Testis (tissue), 3 donors: ENCODE data around the gene SLC23A2. TPM values are rescaled to one million over a fixed set of nuclear protein-coding genes. Genes with fewer than 3 reads are reported as not detected.

Experiments
- DNase-seq: peaks from one replicate; pipeline ENCODE4 v3.0.0-alpha.2; 2019
- H3K27ac ChIP-seq, 2 donors: fragments of 200-600 bp; sonication (generic); one replicate each; pipeline ENCODE4 v1.5.1; 2019
- H3K27me3 ChIP-seq: fragments of 200-600 bp; sonication (generic); one replicate; pipeline ENCODE4 v1.5.1; 2019
- H3K36me3 ChIP-seq: fragments of 200-600 bp; sonication (generic); one replicate; pipeline ENCODE4 v1.5.1; 2017; ENCODE audit warnings: low read depth; ENCODE audit errors: missing control alignments
- H3K4me1 ChIP-seq: fragments of 200-600 bp; sonication (generic); one replicate; pipeline ENCODE4 v1.5.1; 2019
- H3K4me3 ChIP-seq, 2 donors: fragments of 200-600 bp; sonication (generic); one replicate each; pipeline ENCODE4 v1.5.1; 2017 to 2019
- H3K9me3 ChIP-seq: fragments of 200-600 bp; sonication (generic); one replicate; pipeline ENCODE4 v1.5.1; 2017
- POLR2A ChIP-seq: fragments of 450-650 bp; IDR thresholded peaks from one replicate; pipeline ENCODE4 v1.6.1; 2017; ENCODE audit warnings: antibody characterized with exemption, mild to moderate bottlenecking, moderate library complexity
- WGBS, 2 donors: methylation state at CpG; one replicate each; pipeline ENCODE4 v1.1.5; 2018; 5-methylcytosine and 5-hydroxymethylcytosine counted together
- intact Hi-C: fragments of 100-400 bp; cut with DNase I; formaldehyde crosslinking; loops from one replicate; pipeline ENCODE4 v1.15.1; 2023; ENCODE audit warnings: low total_unique reads
- polyA plus RNA-seq: library from polyadenylated mRNA; stranded (reverse); fragments of 350-450 nt; fragmentation: Illumina TruSeq; extraction: RNeasy Lipid Tissue Mini Kit (QIAGEN cat#74804); gene quantifications from one replicate; pipeline ENCODE4 v1.2.3, GENCODE V29; 2014; ENCODE audit warnings: low read depth, low replicate concordance; ENCODE audit not compliant: insufficient read depth
- total RNA-seq, 2 donors: library from RNA; depleted of rRNA; stranded (reverse); fragments of >200 nt; gene quantifications; one replicate each; pipeline ENCODE4 v1.2.3, GENCODE V29; 2016
- TF ChIP-seq, protein P1 (sequence below), 3 experiments: fragments of 450-650 bp in 2 of 3; fragments of 200-600 bp in 1 of 3; sonication (generic) in 1 of 3; IDR thresholded peaks; one replicate each; pipeline ENCODE4 v1.5.1; 2016 to 2019; ENCODE audit warnings: antibody characterized with exemption in 3 of 3, mild to moderate bottlenecking in 2 of 3, moderate library complexity in 1 of 3

The SLC23A2 gene
- total and polyA plus RNA-seq, 3 donors from 2014 or later, result 23.6 to 49.3 (median 40.7) TPM

DNA sequence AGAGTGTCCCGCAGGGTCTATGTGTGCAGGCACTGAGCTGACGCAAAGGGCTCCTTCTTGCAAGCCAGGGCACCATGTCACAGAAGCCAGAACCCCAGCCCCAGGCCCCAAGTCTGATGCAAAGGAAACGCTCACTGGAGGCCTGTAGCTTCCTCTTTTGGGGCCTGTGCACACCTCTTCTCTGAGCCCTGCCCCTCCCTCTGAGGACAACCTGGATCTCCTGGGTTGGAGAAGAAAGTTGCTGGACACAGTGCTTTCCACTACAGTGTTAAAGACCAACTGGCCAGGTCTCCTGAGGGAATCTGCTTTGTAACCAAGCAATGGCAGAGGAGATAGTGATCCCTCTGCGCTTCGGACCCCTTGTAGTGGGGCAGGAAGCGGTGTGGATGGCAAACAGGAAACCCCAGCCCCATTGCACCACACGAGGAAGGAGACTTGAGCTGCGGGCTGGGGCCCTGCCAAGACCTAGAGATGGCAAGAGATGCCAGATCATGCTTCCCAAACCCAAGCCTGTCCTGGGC, 189.6 kb downstream of the SLC23A2 start:
- peak; percentile 59 for DNase-seq
- TF ChIP-seq POLR2A, result no peak
- TF ChIP-seq, protein P1, sequence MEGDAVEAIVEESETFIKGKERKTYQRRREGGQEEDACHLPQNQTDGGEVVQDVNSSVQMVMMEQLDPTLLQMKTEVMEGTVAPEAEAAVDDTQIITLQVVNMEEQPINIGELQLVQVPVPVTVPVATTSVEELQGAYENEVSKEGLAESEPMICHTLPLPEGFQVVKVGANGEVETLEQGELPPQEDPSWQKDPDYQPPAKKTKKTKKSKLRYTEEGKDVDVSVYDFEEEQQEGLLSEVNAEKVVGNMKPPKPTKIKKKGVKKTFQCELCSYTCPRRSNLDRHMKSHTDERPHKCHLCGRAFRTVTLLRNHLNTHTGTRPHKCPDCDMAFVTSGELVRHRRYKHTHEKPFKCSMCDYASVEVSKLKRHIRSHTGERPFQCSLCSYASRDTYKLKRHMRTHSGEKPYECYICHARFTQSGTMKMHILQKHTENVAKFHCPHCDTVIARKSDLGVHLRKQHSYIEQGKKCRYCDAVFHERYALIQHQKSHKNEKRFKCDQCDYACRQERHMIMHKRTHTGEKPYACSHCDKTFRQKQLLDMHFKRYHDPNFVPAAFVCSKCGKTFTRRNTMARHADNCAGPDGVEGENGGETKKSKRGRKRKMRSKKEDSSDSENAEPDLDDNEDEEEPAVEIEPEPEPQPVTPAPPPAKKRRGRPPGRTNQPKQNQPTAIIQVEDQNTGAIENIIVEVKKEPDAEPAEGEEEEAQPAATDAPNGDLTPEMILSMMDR (IDR thresholded peaks at IDR 0.05), result no peak
- Histone ChIP-seq H3K9me3 (no peaks in the 10 kb centered on the region), H3K36me3 (no peaks in the 10 kb centered on the region), H3K27me3 (no peaks in the 10 kb centered on the region), H3K4me3 (no peak overlapping the region), H3K27ac (peak overlapping the region in 1 of 2 donors; percentile 64), H3K4me1 (peaks cover 47% of the 10 kb centered on the region)
- WGBS, 2 donors, result 78 to 81% methylated on average over 7 to 8 of the region's 8 CpGs
- intact Hi-C loops, result no loop called here

DNA sequence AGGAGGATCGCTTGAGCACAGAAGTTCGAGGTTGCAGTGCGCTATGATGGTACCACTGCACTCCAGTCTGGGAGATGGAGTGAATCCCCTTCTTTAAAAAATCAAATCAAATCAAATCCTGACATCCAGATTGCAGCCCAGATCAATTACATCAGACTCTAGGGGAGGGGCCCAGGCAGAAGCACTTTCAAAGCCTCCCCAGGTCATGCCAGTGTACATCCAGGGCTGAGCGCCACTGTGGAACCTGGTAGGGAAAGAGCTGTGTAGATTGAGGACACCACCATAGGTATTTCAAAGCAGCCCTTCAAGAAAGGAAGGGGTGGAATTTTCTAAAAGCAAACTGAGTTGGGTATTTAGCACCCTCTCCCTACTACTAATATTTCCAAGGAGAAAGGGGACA, 190.1 kb downstream of the SLC23A2 start:
- intact Hi-C loops, result no loop called here
- peak overlapping the region in 1 of 2 donors; percentile 64 for H3K27ac ChIP-seq
- H3K4me1 ChIP-seq, result peaks cover 49% of the 10 kb centered on the region

DNA sequence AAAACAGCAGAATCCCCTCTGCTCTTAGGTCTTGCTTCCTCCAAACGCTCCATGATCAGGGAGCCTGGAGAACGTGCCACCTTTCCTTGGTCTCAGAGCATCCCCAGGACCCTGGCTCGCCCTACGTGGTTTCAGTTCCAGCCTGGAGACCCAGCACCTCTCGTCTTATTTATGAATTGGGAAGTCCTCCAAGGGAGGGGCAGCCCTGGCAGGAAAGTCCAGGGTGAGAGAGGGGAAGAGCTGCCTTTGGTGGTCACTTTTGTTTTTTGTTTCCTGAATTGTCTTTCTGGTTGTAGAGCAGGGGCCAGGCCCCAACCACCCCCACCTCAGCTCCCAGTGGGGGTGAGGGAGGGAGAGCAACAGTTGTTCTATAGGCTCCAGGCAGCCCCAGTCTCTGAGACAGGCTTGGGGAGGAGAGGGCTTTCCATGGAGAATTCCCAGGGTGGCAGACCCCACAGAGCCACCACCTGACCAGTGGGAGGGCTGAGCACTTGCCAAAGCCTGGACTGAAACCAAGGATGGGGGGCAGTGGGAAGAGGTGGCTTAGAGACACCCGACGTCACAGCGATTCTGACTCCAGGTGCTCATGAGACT, 190.8 kb downstream of the SLC23A2 start:
- Histone ChIP-seq H3K27ac (peak overlapping the region in 1 of 2 donors; percentile 64), H3K9me3 (no peaks in the 10 kb centered on the region), H3K4me1 (peaks cover 54% of the 10 kb centered on the region), H3K27me3 (no peaks in the 10 kb centered on the region), H3K36me3 (no peaks in the 10 kb centered on the region), H3K4me3 (no peak overlapping the region)
- no peak for DNase-seq
- intact Hi-C loops, result no loop called here
- 61 to 70% methylated on average over 8 of the region's 8 CpGs for WGBS, 2 donors
- no peak for TF ChIP-seq POLR2A
- TF ChIP-seq, protein P1 (IDR thresholded peaks at IDR 0.05), result no peak

More for the DNA sequence above, 190.1 kb downstream of the SLC23A2 start:
- Histone ChIP-seq H3K9me3 (no peaks in the 10 kb centered on the region), H3K36me3 (no peaks in the 10 kb centered on the region), H3K27me3 (no peaks in the 10 kb centered on the region), H3K4me3 (no peak overlapping the region)
- TF ChIP-seq, protein P1 (IDR thresholded peaks at IDR 0.05), result no peak
- TF ChIP-seq POLR2A, result no peak
- DNase-seq, result no peak
- 78 to 97% methylated on average over 4 of the region's 4 CpGs for WGBS, 2 donors

DNA sequence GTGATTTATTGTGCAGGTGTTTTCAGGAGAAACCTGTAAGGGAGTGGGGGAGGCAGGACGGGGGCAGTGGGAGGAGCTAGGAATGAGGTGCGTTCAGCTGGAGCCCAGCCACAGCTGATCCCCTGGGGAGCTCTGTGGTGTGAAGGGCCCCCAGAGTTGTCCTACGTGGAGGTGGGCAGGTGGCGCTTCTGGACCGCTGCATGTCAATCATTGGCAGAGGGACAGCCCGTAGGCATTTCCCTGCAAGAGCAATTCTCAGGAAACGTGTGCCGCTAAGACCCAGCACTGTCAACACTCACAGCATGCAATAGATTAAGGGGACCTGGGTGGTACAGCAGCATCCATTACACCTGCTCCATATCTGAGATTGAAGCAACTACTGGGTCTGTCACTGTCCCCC, 191.6 kb downstream of the SLC23A2 start:
- Histone ChIP-seq H3K36me3 (no peaks in the 10 kb centered on the region), H3K9me3 (no peaks in the 10 kb centered on the region), H3K4me1 (peaks cover 46% of the 10 kb centered on the region), H3K4me3 (no peak overlapping the region), H3K27ac (peak overlapping the region in 1 of 2 donors; percentile 59), H3K27me3 (no peaks in the 10 kb centered on the region)
- intact Hi-C loops, result no loop called here
- no peak for DNase-seq
- no peak for TF ChIP-seq POLR2A
- TF ChIP-seq, protein P1 (IDR thresholded peaks at IDR 0.05), result no peak
- WGBS, 2 donors, result 72 to 88% methylated on average over 3 to 8 of the region's 8 CpGs

DNA sequence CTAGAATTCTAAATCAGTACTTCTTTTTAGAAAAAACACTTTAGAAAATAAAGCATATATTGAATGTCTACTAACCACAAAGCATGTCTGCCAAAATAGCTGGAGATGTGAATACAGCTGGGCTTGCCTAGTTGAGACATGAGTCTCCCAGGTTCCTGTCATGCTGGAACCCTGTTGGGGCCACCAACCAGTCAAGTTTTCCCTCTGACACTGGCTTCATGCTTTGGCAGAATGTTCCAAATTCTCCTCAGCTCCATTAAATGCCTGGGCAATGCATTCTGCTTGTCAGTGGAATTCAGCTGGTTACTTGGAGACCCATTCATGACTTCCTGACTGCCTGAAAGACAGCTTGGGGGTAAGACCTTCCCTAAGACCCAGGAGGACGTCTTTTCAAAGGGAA, 192.4 kb downstream of the SLC23A2 start:
- TF ChIP-seq, protein P1 (IDR thresholded peaks at IDR 0.05), result no peak
- TF ChIP-seq POLR2A, result no peak

More for the DNA sequence above, 192.4 kb downstream of the SLC23A2 start:
- H3K9me3 ChIP-seq, result no peaks in the 10 kb centered on the region
- WGBS, 2 donors, result 47 to 78% methylated on average over 1 of the region's 1 CpG
- H3K36me3 ChIP-seq, result no peaks in the 10 kb centered on the region
- no peak overlapping the region for H3K4me3 ChIP-seq
- H3K27me3 ChIP-seq, result no peaks in the 10 kb centered on the region
- intact Hi-C loops, result no loop called here
- no peak for DNase-seq
- peaks cover 38% of the 10 kb centered on the region for H3K4me1 ChIP-seq
- no peak overlapping the region for H3K27ac ChIP-seq
